Fibroblast of lung (primary cell): Measurements from ENCODE around the gene ACTN1. TPM values are rescaled to one million over a fixed set of nuclear protein-coding genes. Genes with fewer than 3 reads are reported as not detected.

Experiments used
- DNase-seq, 2 donors: peaks; one replicate each; pipeline versions ENCODE4 v3.0.0 to v3.0.0-alpha.2; 2010; ENCODE audit warnings: low read depth in 2 of 2
- H2AFZ ChIP-seq: 2 replicates; pipeline ENCODE4 v1.5.1; 2012; ENCODE audit warnings: low read length, control low read depth, inconsistent platforms
- H3K27ac ChIP-seq: 2 replicates; pipeline ENCODE4 v1.5.1; 2011; ENCODE audit warnings: low read length, control low read depth; ENCODE audit not compliant: insufficient read depth
- H3K27me3 ChIP-seq: 2 replicates; pipeline ENCODE4 v1.5.1; 2011; ENCODE audit warnings: mild to moderate bottlenecking, low read length; ENCODE audit not compliant: control insufficient read depth, insufficient read depth
- H3K36me3 ChIP-seq: 2 replicates; pipeline ENCODE4 v1.5.1; 2011; ENCODE audit warnings: low read length; ENCODE audit not compliant: control insufficient read depth, insufficient read depth
- H3K4me1 ChIP-seq: 2 replicates; pipeline ENCODE4 v1.5.1; 2011; ENCODE audit warnings: low read length; ENCODE audit not compliant: control insufficient read depth, insufficient read depth; ENCODE audit errors: extremely low read depth
- H3K4me2 ChIP-seq: 2 replicates; pipeline ENCODE4 v1.5.1; 2011; ENCODE audit warnings: low read length, control low read depth; ENCODE audit not compliant: insufficient read depth; ENCODE audit errors: extremely low read depth
- H3K4me3 ChIP-seq, 4 experiments: fragments of 200-600 bp in 1 of 4; sonication (generic) in 1 of 4; replicated peaks in 1 of 4; 2 replicates each; pipeline ENCODE4 v1.5.1; 2011 to 2016; ENCODE audit warnings: low read length in 4 of 4, low read depth in 3 of 4, mild to moderate bottlenecking in 3 of 4, control low read depth in 2 of 4, inconsistent platforms in 1 of 4, mixed read lengths in 1 of 4; ENCODE audit not compliant: insufficient read depth in 1 of 4; ENCODE audit errors: control extremely low read depth in 1 of 4
- H3K79me2 ChIP-seq: 2 replicates; pipeline ENCODE4 v1.5.1; 2012; ENCODE audit warnings: mild to moderate bottlenecking, low read length, inconsistent platforms; ENCODE audit not compliant: control insufficient read depth, insufficient read depth
- H3K9ac ChIP-seq: 2 replicates; pipeline ENCODE4 v1.5.1; 2011; ENCODE audit warnings: mild to moderate bottlenecking, low read length, control low read depth; ENCODE audit not compliant: insufficient read depth
- H3K9me3 ChIP-seq: 2 replicates; pipeline ENCODE4 v1.5.1; 2012; ENCODE audit warnings: low read depth, low read length; ENCODE audit not compliant: control insufficient read depth, insufficient read depth
- H4K20me1 ChIP-seq: 2 replicates; pipeline ENCODE4 v1.5.1; 2011; ENCODE audit warnings: low read length; ENCODE audit not compliant: control insufficient read depth, insufficient read depth; ENCODE audit errors: extremely low read depth
- EZH2 ChIP-seq: IDR thresholded peaks from 2 replicates; pipeline ENCODE4 v1.5.1; 2012; ENCODE audit warnings: low read length, control low read depth, mild to moderate bottlenecking; ENCODE audit errors: missing control alignments
- polyA plus RNA-seq, 2 donors: library from polyadenylated mRNA; depleted of rRNA in 1 of 2; stranded (reverse) in 1 of 2; unstranded in 1 of 2; fragments of >200 nt; gene quantifications; 2 replicates each; pipeline ENCODE4 v1.2.1, GENCODE V29; 2011 to 2012; ENCODE audit warnings: missing spikeins in 1 of 2
- total RNA-seq: library from RNA; depleted of rRNA; stranded (reverse); fragments of >200 nt; gene quantifications from 2 replicates; pipeline ENCODE4 v1.2.1, GENCODE V29; 2014
- TF ChIP-seq, protein P1 (sequence below), 2 donors: IDR thresholded peaks in 1 of 2; conservative IDR thresholded peaks in 1 of 2; 1 replicate in 1 of 2; 2 replicates in 1 of 2; pipeline ENCODE4 v1.5.1; 2011 to 2012; ENCODE audit warnings: low read length in 2 of 2, control low read depth in 1 of 2, inconsistent platforms in 1 of 2, low read depth in 1 of 2, mild to moderate bottlenecking in 1 of 2

Gene ACTN1
- total and polyA plus RNA-seq, 2 donors (not counting 1 experiment from before 2014, with no cell fraction given): 254 to 729 TPM

- Histone ChIP-seq H3K9me3 (no peaks in the 10 kb centered on the region), H3K9ac (no peak overlapping the region), H3K27ac (no peak overlapping the region), H4K20me1 (no peaks in the 10 kb centered on the region), H3K4me2 (no peak overlapping the region), H2AFZ (no peak overlapping the region), H3K79me2 (no peaks in the 10 kb centered on the region), H3K4me1 (peaks cover 8% of the 10 kb centered on the region), H3K4me3 (no peak overlapping the region), H3K27me3 (no peaks in the 10 kb centered on the region), H3K36me3 (no peaks in the 10 kb centered on the region)
- no peak for TF ChIP-seq EZH2
- TF ChIP-seq, protein P1, sequence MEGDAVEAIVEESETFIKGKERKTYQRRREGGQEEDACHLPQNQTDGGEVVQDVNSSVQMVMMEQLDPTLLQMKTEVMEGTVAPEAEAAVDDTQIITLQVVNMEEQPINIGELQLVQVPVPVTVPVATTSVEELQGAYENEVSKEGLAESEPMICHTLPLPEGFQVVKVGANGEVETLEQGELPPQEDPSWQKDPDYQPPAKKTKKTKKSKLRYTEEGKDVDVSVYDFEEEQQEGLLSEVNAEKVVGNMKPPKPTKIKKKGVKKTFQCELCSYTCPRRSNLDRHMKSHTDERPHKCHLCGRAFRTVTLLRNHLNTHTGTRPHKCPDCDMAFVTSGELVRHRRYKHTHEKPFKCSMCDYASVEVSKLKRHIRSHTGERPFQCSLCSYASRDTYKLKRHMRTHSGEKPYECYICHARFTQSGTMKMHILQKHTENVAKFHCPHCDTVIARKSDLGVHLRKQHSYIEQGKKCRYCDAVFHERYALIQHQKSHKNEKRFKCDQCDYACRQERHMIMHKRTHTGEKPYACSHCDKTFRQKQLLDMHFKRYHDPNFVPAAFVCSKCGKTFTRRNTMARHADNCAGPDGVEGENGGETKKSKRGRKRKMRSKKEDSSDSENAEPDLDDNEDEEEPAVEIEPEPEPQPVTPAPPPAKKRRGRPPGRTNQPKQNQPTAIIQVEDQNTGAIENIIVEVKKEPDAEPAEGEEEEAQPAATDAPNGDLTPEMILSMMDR (conservative IDR thresholded peaks at IDR 0.05 in 1 of 2, IDR thresholded peaks at IDR 0.05 in 1 of 2; ENCODE audit: low read depth in 1 of 2, low read length in 2 of 2): no peak
- peak in 1 of 2 donors; percentile 45 for DNase-seq
These were observed 31.5 kb upstream of the ACTN1 start for GRCh38 chr14:69010648-69011047.

DNA sequence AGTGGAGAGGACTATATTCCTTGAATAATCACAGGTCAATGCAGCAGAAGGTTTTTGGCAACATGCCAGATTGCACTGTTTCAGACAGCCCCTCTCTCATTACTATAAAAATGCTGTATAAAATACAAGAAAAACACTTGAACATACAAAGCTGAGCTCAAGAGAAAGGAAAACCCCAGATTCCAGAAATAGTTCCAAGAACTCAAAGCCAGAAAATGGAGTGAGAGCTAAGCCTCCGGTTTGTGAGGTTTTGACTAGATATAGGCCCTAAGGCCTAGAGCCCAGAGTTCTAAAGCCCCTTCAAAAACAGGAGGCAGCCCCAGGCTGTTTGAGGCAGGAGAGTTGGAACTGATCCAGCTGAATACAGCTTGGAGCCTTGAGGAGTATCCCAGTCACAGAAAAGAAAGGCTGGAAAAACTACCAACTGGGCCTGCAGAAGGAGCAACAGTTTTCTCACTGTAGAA lies 29.4 kb upstream of the ACTN1 start:
- no peak for TF ChIP-seq EZH2
- TF ChIP-seq, protein P1 (conservative IDR thresholded peaks at IDR 0.05 in 1 of 2, IDR thresholded peaks at IDR 0.05 in 1 of 2; ENCODE audit: low read depth in 1 of 2, low read length in 2 of 2): no peak
- H3K27ac ChIP-seq: no peak overlapping the region
- H4K20me1 ChIP-seq: no peaks in the 10 kb centered on the region
- peak; percentile 8 to 73 for DNase-seq
- no peaks in the 10 kb centered on the region for H3K36me3 ChIP-seq
- no peaks in the 10 kb centered on the region for H3K9me3 ChIP-seq
- no peak overlapping the region for H3K4me2 ChIP-seq
- peaks cover 13% of the 10 kb centered on the region for H3K4me1 ChIP-seq
- no peaks in the 10 kb centered on the region for H3K79me2 ChIP-seq
- H3K27me3 ChIP-seq: no peaks in the 10 kb centered on the region
- no peak overlapping the region for H3K4me3 ChIP-seq
- H3K9ac ChIP-seq: no peak overlapping the region
- no peak overlapping the region for H2AFZ ChIP-seq

GRCh38 chr14:69006346-69006745 lies 27.2 kb upstream of the ACTN1 start:
- Histone ChIP-seq H3K79me2 (no peaks in the 10 kb centered on the region), H4K20me1 (no peaks in the 10 kb centered on the region), H3K4me2 (no peak overlapping the region), H3K27me3 (no peaks in the 10 kb centered on the region), H3K4me3 (no peak overlapping the region), H3K4me1 (peaks cover 13% of the 10 kb centered on the region), H3K9ac (no peak overlapping the region), H3K9me3 (no peaks in the 10 kb centered on the region), H2AFZ (no peak overlapping the region), H3K36me3 (no peaks in the 10 kb centered on the region), H3K27ac (no peak overlapping the region)
- TF ChIP-seq, protein P1 (conservative IDR thresholded peaks at IDR 0.05 in 1 of 2, IDR thresholded peaks at IDR 0.05 in 1 of 2; ENCODE audit: low read depth in 1 of 2, low read length in 2 of 2): no peak
- no peak for TF ChIP-seq EZH2
- DNase-seq: no peak
